Fibroblast of skin of left quadriceps (primary cell): Measurements from ENCODE around the gene TDRD10.

ENCODE experiments used
- DNase-seq, 2 experiments: peaks; one replicate each; pipeline ENCODE4 v3.0.0-alpha.2; 2013; ENCODE audit warnings: low read depth in 2 of 2

TDRD10 gene

DNA sequence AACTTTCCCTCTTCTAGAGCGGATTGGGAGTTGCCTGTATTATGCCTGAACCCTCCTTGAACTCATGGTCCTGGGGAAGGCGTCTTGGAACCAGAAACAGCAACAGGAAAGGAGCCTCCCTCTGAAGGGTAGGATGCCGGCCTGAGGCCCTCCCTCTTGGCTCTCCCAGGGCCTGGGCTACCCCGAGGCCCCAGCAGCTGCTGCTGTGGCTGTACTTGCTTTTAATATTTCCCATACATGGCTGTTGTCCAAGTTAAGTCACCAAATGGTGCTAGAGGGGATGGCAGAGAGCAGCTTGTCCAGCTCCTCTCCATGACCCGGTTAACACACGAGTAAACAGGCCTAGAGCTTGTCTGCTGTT, 76.0 kb downstream of the TDRD10 start:
- no peak for DNase-seq

DNA sequence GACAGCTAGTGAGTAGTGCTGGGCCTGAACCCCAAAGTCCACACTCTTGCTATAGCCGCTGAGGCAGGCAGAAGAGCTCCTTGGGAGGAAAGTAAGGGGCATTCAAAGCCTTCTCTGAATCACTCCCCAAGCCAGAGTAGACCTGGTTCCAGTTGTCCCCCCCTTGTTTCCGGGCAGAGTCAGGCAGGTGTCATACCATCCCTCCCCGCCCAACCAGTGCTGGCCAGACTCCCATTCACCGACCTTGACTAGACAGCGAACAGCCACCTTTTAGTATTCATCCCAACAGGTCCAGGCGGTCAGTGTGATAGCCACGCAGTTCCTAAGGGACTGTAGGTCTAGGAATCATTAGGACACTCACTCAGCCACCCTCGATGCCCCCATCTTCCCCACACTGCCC, 77.4 kb downstream of the TDRD10 start:
- no peak for DNase-seq

DNA sequence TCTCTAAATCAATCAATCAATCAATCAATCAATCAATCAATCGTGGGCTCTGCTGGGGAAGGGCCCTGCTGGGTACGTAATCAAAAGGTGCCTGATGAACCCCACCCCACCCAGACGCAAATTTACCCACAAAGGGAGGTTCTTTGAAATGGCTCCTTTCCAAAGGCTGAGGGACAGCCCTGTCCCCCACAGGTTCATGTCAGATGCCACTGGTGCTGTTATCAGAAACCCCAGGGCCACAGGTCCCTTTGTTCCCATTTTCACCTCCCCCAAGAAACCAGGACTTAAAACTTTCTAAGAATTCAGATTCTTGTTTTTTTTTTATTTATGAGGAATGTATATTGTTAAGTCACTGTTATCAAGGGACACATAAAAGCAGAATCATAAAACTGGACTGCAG, 79.7 kb downstream of the TDRD10 start:
- no peak for DNase-seq

DNA sequence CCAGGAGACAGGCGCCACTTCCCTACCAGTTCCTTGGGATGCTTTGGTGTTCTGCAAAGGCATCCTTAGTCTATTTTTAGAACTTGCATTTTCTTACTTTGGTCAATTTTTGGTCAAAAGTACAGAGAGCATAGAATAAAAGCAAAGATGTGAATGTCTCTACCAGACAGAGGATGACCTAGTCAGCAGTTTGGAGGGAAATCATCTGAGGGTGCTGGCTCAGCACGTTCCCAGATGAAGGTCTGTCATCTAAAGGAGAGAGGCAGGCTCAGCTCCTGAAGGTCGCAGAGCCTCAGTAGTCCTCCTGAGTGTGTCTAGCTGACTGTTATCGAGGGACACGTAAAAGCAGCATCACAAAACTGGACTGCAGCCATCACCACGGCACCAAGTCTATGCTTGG, 80.9 kb downstream of the TDRD10 start:
- DNase-seq: no peak

DNA sequence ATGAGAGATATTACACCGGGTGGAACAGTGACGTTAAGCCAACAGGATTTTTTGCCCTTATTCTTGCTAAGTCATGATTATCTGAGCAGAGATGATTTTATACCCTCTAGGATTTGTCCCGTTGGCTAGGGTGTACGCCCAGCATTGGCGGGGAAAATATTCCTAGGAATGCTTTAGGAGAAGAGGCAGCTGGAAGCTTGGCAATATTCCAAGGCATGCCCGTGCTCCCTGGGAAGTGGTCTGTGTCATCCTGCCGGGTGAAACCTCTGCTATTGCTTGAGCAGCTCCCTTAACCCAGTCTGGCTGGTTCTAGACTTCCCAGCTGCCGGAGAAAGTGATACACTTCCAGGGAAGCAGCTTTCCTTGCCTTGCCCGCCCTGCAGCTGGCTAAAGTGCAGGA, 81.8 kb downstream of the TDRD10 start:
- no peak for DNase-seq

DNA sequence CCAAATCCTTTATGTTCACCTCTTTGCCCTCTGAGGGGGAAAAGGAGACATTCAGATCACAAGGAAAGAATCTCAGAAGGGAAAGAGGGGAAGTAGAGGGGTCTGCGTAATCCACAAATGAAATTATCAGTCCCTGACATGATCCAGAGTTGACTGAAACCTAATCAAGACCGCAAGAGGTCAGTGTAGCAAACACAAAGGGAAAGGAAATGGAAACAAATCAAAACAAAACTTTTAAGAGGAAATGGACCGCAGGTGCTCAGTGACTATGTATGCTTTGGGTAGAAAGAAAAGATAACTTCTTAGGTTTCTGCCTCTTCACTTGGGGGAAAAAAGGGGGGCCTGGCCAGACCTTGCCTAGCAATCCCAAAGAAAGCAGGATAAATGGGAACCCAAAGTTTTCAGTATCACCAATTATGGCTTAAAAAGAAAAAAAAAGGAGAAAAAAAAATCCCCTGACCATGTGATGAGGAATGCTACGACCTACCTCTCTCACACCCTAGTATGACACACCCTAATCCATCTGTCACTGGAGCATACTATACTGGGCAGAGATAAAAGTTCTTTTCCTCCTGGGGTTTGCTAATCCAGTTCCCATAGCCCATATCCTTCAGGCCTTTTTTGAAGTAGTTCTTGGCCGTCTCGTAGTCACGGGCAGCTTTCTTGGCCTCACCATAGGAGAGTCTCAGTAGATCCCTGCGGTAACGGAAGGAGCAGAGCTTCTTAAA, 82.4 kb downstream of the TDRD10 start:
- no peak for DNase-seq

DNA sequence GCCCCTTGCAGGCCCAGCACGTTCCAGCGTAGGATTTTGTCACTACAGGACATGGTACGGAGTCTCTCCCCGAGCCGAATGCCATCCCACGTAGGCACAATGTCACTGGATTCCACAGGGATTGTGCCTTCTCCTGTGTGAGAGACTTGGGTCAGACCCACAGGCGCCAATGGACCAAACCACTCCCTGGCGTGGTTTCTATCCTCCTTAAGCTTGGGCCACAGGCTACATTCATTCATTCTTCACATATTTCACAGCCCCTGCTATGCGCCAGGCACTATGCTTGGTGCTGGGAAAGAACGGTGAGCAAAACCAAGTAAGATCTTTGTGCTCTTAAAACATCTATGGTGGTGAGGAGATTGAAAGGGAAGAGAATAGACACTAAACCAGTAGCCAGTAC, 84.2 kb downstream of the TDRD10 start:
- no peak for DNase-seq

DNA sequence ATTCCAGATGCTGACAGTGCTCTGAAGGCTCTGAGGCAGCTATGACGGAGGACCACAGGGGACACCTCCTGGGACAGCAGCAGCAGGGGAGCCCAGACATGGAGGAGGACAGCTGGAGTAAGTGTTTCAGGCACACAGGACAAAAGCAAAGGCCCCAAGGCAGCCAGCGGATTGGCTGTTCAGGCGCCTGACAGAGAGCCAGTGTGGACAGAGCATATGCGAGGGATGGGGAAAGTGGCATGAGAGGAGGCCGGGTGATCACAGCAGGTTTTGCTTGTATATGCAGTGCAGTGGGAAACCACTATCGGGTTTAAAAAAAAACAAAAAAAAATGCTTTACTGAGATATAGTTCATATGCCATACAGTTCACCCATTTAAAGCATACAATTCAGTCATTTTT, 84.6 kb downstream of the TDRD10 start:
- DNase-seq: no peak

DNA sequence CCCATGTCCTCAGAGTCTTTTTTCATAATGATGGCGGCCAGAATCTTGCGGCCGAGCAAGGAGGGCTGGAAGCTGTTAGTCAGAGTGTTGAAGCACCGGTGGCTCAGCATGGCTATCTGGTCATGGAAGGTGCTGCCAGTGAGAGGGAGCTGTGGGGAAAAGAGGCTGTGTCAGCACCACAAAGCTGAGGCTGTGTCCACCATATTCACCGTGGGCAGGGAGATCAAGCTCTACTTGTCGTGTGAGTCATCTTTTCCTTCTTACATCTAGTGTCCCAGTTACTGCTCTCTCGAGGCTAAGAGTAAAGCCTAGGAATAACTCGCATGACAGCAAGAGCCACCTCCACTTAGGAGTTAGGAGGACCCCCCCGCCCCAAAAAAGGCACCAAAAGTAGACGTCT, 87.8 kb downstream of the TDRD10 start:
- DNase-seq: no peak

DNA sequence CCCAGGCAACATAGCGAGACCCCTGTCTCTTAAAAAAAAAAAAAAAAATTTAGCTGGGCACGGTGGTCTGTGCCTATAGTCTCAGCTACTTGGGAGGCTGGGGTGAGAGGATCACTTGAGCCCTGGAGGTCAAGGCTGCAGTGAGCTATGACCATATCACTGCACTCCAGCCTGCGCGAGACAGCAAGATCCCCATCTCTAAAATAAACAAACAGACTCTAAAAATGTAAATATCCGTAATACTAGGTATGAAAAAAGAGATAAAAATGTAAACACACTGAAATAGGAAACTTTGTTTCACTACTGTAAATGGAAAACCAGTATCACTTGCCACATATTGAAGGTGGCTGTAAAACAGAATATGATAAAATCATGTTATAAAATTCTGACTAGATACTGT, 88.7 kb downstream of the TDRD10 start:
- DNase-seq: no peak

DNA sequence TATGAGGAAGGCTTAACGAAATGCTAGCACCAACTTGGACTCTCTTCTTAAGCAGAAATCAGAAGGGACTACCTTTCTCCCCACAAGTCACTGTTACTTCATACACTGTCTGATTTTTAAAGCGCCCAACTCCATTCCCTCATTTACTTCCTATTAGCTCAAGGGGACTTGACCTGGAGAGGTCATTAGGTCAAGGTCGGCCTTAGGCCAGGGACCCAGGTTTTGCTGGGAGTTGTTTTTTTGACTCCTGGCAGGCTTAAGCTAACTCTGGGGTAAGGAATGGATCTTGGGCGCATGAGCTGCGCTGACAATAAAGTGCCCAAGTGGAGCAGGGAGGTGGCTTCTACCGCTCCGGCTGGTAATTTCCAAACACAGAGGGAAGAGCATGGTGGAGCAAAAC, 89.2 kb downstream of the TDRD10 start:
- no peak for DNase-seq

DNA sequence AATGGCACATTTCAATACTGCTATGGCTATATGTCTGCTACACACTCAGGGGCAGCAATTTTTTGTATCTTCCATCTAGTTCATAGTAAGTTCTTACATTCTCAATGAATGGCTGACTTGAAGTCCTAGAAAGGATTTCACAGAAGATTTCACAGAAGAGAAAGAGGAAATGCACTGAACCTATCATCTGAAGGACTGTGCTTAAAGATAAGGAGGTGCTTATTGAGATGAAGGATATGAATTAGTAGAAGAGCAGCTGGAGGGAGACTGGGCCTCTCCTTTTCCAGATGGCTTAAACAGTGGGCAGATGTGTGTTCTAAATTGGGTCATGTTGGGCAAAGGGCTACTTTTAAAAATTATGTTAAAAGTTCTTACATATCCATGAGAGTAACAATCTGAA, 91.4 kb downstream of the TDRD10 start:
- DNase-seq: no peak

DNA sequence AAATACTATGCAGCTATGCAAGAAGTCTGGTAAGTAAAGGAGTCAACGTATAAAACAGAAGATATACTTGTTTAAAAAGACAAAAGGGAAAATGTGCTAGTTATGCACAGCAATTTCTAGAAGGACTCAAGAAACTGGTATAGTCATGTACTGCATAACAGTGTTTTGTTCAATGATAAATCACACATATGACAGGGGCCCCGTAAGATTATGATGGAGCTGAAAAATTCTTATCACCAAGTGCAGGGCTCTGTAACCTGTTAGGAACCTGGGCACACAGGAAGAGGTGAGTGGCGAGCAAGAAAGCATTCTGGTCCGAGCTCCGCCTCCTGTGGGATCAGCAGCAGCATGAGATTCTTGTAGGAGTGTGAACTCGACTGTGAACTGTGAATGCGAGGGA, 92.8 kb downstream of the TDRD10 start:
- no peak for DNase-seq

DNA sequence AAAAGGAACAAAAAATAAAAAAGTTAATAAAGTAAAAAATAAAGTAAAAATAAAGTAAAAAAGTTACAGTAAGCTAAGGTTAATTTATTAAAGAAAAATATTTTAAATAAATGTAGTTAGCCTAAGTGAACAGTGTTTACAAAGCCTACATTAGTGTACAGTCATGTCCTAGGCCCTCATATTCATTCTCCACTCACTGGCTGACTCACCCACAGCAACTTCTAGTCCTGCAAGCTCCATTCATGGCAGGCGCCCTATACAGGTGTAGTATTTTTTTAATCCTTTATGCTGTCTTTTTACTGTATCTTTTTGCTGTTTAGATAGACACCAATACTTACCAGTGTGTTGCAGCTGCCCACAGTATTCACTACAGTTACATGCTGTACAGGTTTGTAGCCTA, 93.6 kb downstream of the TDRD10 start:
- DNase-seq: no peak
